Measurements from ENCODE around the gene MGST2. TPM values are rescaled to one million over a fixed set of nuclear protein-coding genes. Genes with fewer than 3 reads are reported as not detected.

MGST2 gene
- total and polyA plus RNA-seq, 10 of the 15 experiments (the other 5 are each of a cell fraction or from before 2014, with no cell fraction given), result 19.0 to 50.1 (median 30.6) TPM

- TF ChIP-seq SPI1 (IDR thresholded peaks at IDR 0.05; ENCODE audit: borderline replicate concordance, insufficient read depth, low read depth, low read length), result no peak
- TF ChIP-seq ZBED1 (IDR thresholded peaks at IDR 0.05; ENCODE audit: borderline replicate concordance), result no peak
- no peak for TF ChIP-seq CHD1 (IDR thresholded peaks at IDR 0.05; ENCODE audit: low read depth, low read length)
- no peak for TF ChIP-seq MXI1 (IDR thresholded peaks at IDR 0.05; ENCODE audit: low read depth, low read length)
- no peak for TF ChIP-seq REST (IDR thresholded peaks at IDR 0.05; ENCODE audit: low read depth, low read length)
Observed at GRCh38 chr4:139630126-139630495, 35.5 kb upstream of the MGST2 start (continued).

- Histone ChIP-seq H3K27me3 (replicated peaks in 1 of 2; ENCODE audit: control insufficient read depth in 2 of 2, insufficient read depth in 2 of 2, low read length in 1 of 2) (no peaks in the 10 kb centered on the region), H3K9ac (ENCODE audit: control insufficient read depth, insufficient read depth, low read length) (no peak overlapping the region), H3K4me2 (ENCODE audit: control insufficient read depth, insufficient read depth) (no peak overlapping the region), H3K4me3 (no peak overlapping the region), H3K36me3 (ENCODE audit: control insufficient read depth in 2 of 2, insufficient read depth in 2 of 2, low read length in 1 of 2) (no peaks in the 10 kb centered on the region), H4K20me1 (ENCODE audit: control insufficient read depth, insufficient read depth) (no peaks in the 10 kb centered on the region), H3K27ac (ENCODE audit: control insufficient read depth, insufficient read depth) (no peak overlapping the region), H3K9me3 (replicated peaks; ENCODE audit: control insufficient read depth, insufficient read depth, low read length) (no peaks in the 10 kb centered on the region), H2AFZ (ENCODE audit: control insufficient read depth, low read depth, low read length) (no peak overlapping the region), H3K4me1 (ENCODE audit: control insufficient read depth, insufficient read depth, low read length) (no peaks in the 10 kb centered on the region), H3K79me2 (ENCODE audit: control insufficient read depth, insufficient read depth, low read length) (no peaks in the 10 kb centered on the region)
- intact Hi-C loops (cut with micrococcal nuclease; ENCODE audit: unreplicated experiment), result no loop called here
- ChIA-PET POLR2A (interaction anchor here (0.5 kb wide), 1 partner anchor 15 kb away, joined by 3 read pairs; no protein-coding TSS in a partner anchor), RAD21 (ENCODE audit: unreplicated experiment) (no interaction called here), CTCF (interaction anchor here (0.9 to 1.0 kb wide), 3 partner anchors 12 to 139 kb away, joined by 3 to 4 read pairs (median 4); no protein-coding TSS in a partner anchor), SMC1A (ENCODE audit: uncharacterized antibody, unreplicated experiment) (interaction anchor here (1.4 kb wide), 1 partner anchor 10 kb away, joined by 3 read pairs; no protein-coding TSS in a partner anchor)
- WGBS (ENCODE audit: insufficient coverage, insufficient replicate concordance, low lambda C conversion rate, missing lambda C conversion rate), result 0% methylated on average over 5 of the region's 5 CpGs
- BruUV-seq (replicated peaks), result no TSS peak
- ATAC-seq, result no peak
- in situ Hi-C loops (cut with MboI), result no loop called here
- TF ChIP-seq E4F1 (IDR thresholded peaks at IDR 0.05; ENCODE audit: borderline replicate concordance, partially characterized antibody), result no peak
- no peak for TF ChIP-seq MTA2 (IDR thresholded peaks at IDR 0.05; ENCODE audit: low read depth)
- TF ChIP-seq SUPT20H (IDR thresholded peaks at IDR 0.05; ENCODE audit: borderline replicate concordance, control insufficient read depth, low read depth, low read length), result no peak
- no peak for TF ChIP-seq E2F4 (IDR thresholded peaks at IDR 0.05; ENCODE audit: low read depth, low read length)
- TF ChIP-seq JUNB (IDR thresholded peaks at IDR 0.05), result no peak
- TF ChIP-seq SUZ12 (IDR thresholded peaks at IDR 0.05; ENCODE audit: unreplicated experiment), result no peak
- no peak for TF ChIP-seq CEBPB (IDR thresholded peaks at IDR 0.05; ENCODE audit: borderline replicate concordance in 1 of 2, low read depth in 2 of 2, low read length in 2 of 2)
- TF ChIP-seq ZNF24 (IDR thresholded peaks at IDR 0.05), result no peak
- TF ChIP-seq TCF12 (IDR thresholded peaks at IDR 0.05; ENCODE audit: low read depth, low read length), result no peak
- no peak for DNase-seq (ENCODE audit: low read depth, low spot score)
- no peak for FAIRE-seq
Observed at GRCh38 chr4:139630991-139631390, 34.6 kb upstream of the MGST2 start.
